Measurements from ENCODE around the gene BBS1.

BBS1 gene

GRCh38 chr11:66548774-66549630 lies 38.6 kb downstream of the BBS1 start:
- Histone ChIP-seq H4K12ac (ENCODE audit: low read depth, low read length) (no peak overlapping the region), H3K79me2 (ENCODE audit: control insufficient read depth, insufficient read depth, low read length, poor library complexity) (peaks cover 5% of the 10 kb centered on the region), H3K4ac (ENCODE audit: low read depth, low read length) (no peak overlapping the region), H3K4me3 (ENCODE audit: low read depth, low read length) (no peak overlapping the region), H3K9me3 (ENCODE audit: insufficient read depth, low read depth, low read length) (no peaks in the 10 kb centered on the region), H2BK120ac (ENCODE audit: insufficient read depth, low read length, poor library complexity) (no peak overlapping the region), H2BK12ac (ENCODE audit: low read length) (no peak overlapping the region), H3K4me2 (ENCODE audit: low read length) (no peak overlapping the region), H3K27me3 (ENCODE audit: insufficient read depth, low read length) (no peaks in the 10 kb centered on the region), H3K14ac (ENCODE audit: low read length) (no peak overlapping the region), H3K23ac (ENCODE audit: low read length) (no peak overlapping the region), H4K91ac (ENCODE audit: low read depth, low read length) (no peak overlapping the region), H3K79me1 (ENCODE audit: low read length) (peaks cover 7% of the 10 kb centered on the region), H3K36me3 (ENCODE audit: control insufficient read depth in 1 of 2, insufficient read depth in 2 of 2, low read length in 2 of 2) (no peaks in the 10 kb centered on the region), H3K27ac (ENCODE audit: low read depth, low read length) (no peak overlapping the region), H3K18ac (ENCODE audit: low read length) (no peak overlapping the region), H2BK5ac (ENCODE audit: low read depth, low read length, poor library complexity) (no peak overlapping the region), H3K9ac (ENCODE audit: low read length) (no peak overlapping the region), H4K8ac (ENCODE audit: low read depth, low read length) (no peak overlapping the region), H2AFZ (ENCODE audit: insufficient read depth, low read length, poor library complexity) (no peak overlapping the region), H2AK5ac (ENCODE audit: low read length) (no peak overlapping the region), H3K4me1 (ENCODE audit: control insufficient read depth in 1 of 2, insufficient read depth in 2 of 2, low read length in 2 of 2) (peaks cover 3 to 5% of the 10 kb centered on the region in 2 experiments)
- DNase-seq: no peak
- WGBS (ENCODE audit: extremely low coverage, insufficient coverage, insufficient read length): no CpG with 5 or more reads among the region's 16 CpGs

GRCh38 chr11:66549696-66550095 lies 39.3 kb downstream of the BBS1 start:
- Histone ChIP-seq H2BK120ac (ENCODE audit: insufficient read depth, low read length, poor library complexity) (no peak overlapping the region), H3K9ac (ENCODE audit: low read length) (no peak overlapping the region), H3K79me2 (ENCODE audit: control insufficient read depth, insufficient read depth, low read length, poor library complexity) (peaks cover 5% of the 10 kb centered on the region), H4K12ac (ENCODE audit: low read depth, low read length) (no peak overlapping the region), H3K27me3 (ENCODE audit: insufficient read depth, low read length) (no peaks in the 10 kb centered on the region), H3K14ac (ENCODE audit: low read length) (no peak overlapping the region), H3K23ac (ENCODE audit: low read length) (no peak overlapping the region), H2AFZ (ENCODE audit: insufficient read depth, low read length, poor library complexity) (no peak overlapping the region), H3K9me3 (ENCODE audit: insufficient read depth, low read depth, low read length) (no peaks in the 10 kb centered on the region), H3K18ac (ENCODE audit: low read length) (no peak overlapping the region), H4K91ac (ENCODE audit: low read depth, low read length) (no peak overlapping the region), H4K8ac (ENCODE audit: low read depth, low read length) (no peak overlapping the region), H3K36me3 (ENCODE audit: control insufficient read depth in 1 of 2, insufficient read depth in 2 of 2, low read length in 2 of 2) (no peaks in the 10 kb centered on the region), H3K27ac (ENCODE audit: low read depth, low read length) (no peak overlapping the region), H3K4me3 (ENCODE audit: low read depth, low read length) (no peak overlapping the region), H3K4me1 (ENCODE audit: control insufficient read depth in 1 of 2, insufficient read depth in 2 of 2, low read length in 2 of 2) (peaks cover 3 to 5% of the 10 kb centered on the region in 2 experiments), H2BK12ac (ENCODE audit: low read length) (no peak overlapping the region), H3K4ac (ENCODE audit: low read depth, low read length) (no peak overlapping the region), H2AK5ac (ENCODE audit: low read length) (no peak overlapping the region), H3K79me1 (ENCODE audit: low read length) (peaks cover 7% of the 10 kb centered on the region), H3K4me2 (ENCODE audit: low read length) (no peak overlapping the region), H2BK5ac (ENCODE audit: low read depth, low read length, poor library complexity) (no peak overlapping the region)
- WGBS (ENCODE audit: extremely low coverage, insufficient coverage, insufficient read length): no CpG with 5 or more reads among the region's 3 CpGs
- no peak for DNase-seq

GRCh38 chr11:66550887-66551286 lies 40.5 kb downstream of the BBS1 start:
- Histone ChIP-seq H2AFZ (ENCODE audit: insufficient read depth, low read length, poor library complexity) (no peak overlapping the region), H3K4me1 (ENCODE audit: control insufficient read depth in 1 of 2, insufficient read depth in 2 of 2, low read length in 2 of 2) (peaks cover 3 to 5% of the 10 kb centered on the region in 2 experiments), H2BK12ac (ENCODE audit: low read length) (no peak overlapping the region), H3K14ac (ENCODE audit: low read length) (no peak overlapping the region), H4K91ac (ENCODE audit: low read depth, low read length) (no peak overlapping the region), H4K12ac (ENCODE audit: low read depth, low read length) (no peak overlapping the region), H3K36me3 (ENCODE audit: control insufficient read depth in 1 of 2, insufficient read depth in 2 of 2, low read length in 2 of 2) (no peaks in the 10 kb centered on the region), H4K8ac (ENCODE audit: low read depth, low read length) (no peak overlapping the region), H3K18ac (ENCODE audit: low read length) (no peak overlapping the region), H3K23ac (ENCODE audit: low read length) (no peak overlapping the region), H3K4me3 (ENCODE audit: low read depth, low read length) (no peak overlapping the region), H3K79me1 (ENCODE audit: low read length) (peaks cover 3% of the 10 kb centered on the region), H2BK120ac (ENCODE audit: insufficient read depth, low read length, poor library complexity) (no peak overlapping the region), H3K79me2 (ENCODE audit: control insufficient read depth, insufficient read depth, low read length, poor library complexity) (peaks cover 2% of the 10 kb centered on the region), H3K9ac (ENCODE audit: low read length) (no peak overlapping the region), H2BK5ac (ENCODE audit: low read depth, low read length, poor library complexity) (no peak overlapping the region), H3K27me3 (ENCODE audit: insufficient read depth, low read length) (no peaks in the 10 kb centered on the region), H3K4me2 (ENCODE audit: low read length) (no peak overlapping the region), H3K4ac (ENCODE audit: low read depth, low read length) (no peak overlapping the region), H3K9me3 (ENCODE audit: insufficient read depth, low read depth, low read length) (no peaks in the 10 kb centered on the region), H3K27ac (ENCODE audit: low read depth, low read length) (no peak overlapping the region), H2AK5ac (ENCODE audit: low read length) (no peak overlapping the region)
- WGBS (ENCODE audit: extremely low coverage, insufficient coverage, insufficient read length): no CpG with 5 or more reads among the region's 4 CpGs
- no peak for DNase-seq

- Histone ChIP-seq H3K4me3 (ENCODE audit: low read depth, low read length) (no peak overlapping the region), H3K4me2 (ENCODE audit: low read length) (no peak overlapping the region), H3K4ac (ENCODE audit: low read depth, low read length) (no peak overlapping the region), H2BK12ac (ENCODE audit: low read length) (no peak overlapping the region), H2AK5ac (ENCODE audit: low read length) (no peak overlapping the region), H3K79me1 (ENCODE audit: low read length) (no peaks in the 10 kb centered on the region), H3K23ac (ENCODE audit: low read length) (no peak overlapping the region), H4K8ac (ENCODE audit: low read depth, low read length) (no peak overlapping the region), H4K91ac (ENCODE audit: low read depth, low read length) (no peak overlapping the region), H3K14ac (ENCODE audit: low read length) (no peak overlapping the region), H3K9ac (ENCODE audit: low read length) (no peak overlapping the region), H4K12ac (ENCODE audit: low read depth, low read length) (no peak overlapping the region), H2BK120ac (ENCODE audit: insufficient read depth, low read length, poor library complexity) (no peak overlapping the region), H3K9me3 (ENCODE audit: insufficient read depth, low read depth, low read length) (peaks cover 4% of the 10 kb centered on the region), H2AFZ (ENCODE audit: insufficient read depth, low read length, poor library complexity) (no peak overlapping the region), H3K27me3 (ENCODE audit: insufficient read depth, low read length) (no peaks in the 10 kb centered on the region), H3K36me3 (ENCODE audit: control insufficient read depth in 1 of 2, insufficient read depth in 2 of 2, low read length in 2 of 2) (no peaks in the 10 kb centered on the region), H3K27ac (ENCODE audit: low read depth, low read length) (no peak overlapping the region), H2BK5ac (ENCODE audit: low read depth, low read length, poor library complexity) (no peak overlapping the region), H3K79me2 (ENCODE audit: control insufficient read depth, insufficient read depth, low read length, poor library complexity) (no peaks in the 10 kb centered on the region), H3K18ac (ENCODE audit: low read length) (no peak overlapping the region), H3K4me1 (ENCODE audit: control insufficient read depth in 1 of 2, insufficient read depth in 2 of 2, low read length in 2 of 2) (no peaks in the 10 kb centered on the region)
- WGBS (ENCODE audit: extremely low coverage, insufficient coverage, insufficient read length): no CpG with 5 or more reads among the region's 5 CpGs
- DNase-seq: no peak
Measured at GRCh38 chr11:66554602-66555001, 44.2 kb downstream of the BBS1 start.
